GM21447 (cell line): ENCODE data around the gene NDUFS6.
"Not testable (repeated sequence)": the region's sequence is repeated elsewhere in the genome, so short reads cannot be mapped to it uniquely, and the experiment has no call there.

ENCODE experiments used
- ATAC-seq: cut with Tn5 transposase; IDR thresholded peaks from one replicate; pipeline ENCODE4 v1.9.1; 2021; ENCODE audit not compliant: unreplicated experiment

NDUFS6 gene

GRCh38 chr5:1781726-1782384 lies 19.4 kb upstream of the NDUFS6 start:
- ATAC-seq, result no peak

DNA sequence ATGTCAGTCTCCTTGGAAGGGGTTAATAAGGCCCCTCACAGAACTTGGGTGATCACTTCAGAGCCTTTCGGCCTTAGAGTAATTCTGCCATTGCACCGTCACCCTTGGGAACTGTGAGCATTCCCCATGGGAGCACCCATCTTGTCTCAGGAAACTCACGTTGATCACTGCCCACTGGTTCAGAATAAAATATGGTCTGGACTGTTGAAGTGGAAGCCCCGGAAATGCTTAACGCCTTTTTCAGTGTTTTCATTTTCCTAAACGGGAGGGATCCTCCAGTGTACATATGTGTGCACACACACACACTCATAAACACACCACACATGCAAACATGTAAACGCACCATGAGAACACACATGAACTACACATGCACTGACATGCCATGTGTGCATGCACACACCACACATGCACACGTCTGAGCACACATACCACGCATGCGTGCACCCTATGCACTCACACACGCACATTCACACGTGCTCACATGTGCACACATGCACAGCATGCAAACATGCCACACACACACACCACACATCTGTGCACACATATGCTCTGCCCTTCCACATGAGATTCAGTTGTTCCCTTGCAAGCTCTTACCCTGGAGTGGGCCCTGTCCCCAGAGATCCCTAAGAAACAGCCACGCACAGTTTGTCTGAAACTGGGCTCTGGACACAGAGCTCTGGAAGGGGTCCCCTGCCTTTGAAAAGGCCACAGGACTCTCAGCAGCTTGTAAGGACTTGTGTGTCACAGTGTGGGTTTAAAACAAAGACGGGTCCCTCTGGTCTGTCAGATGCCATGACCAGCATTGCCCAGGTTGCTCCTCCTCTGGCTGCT lies 18.6 kb upstream of the NDUFS6 start:
- ATAC-seq, result peak; percentile 14

GRCh38 chr5:1783216-1783554 lies 18.0 kb upstream of the NDUFS6 start:
- peak; percentile 71 for ATAC-seq

- ATAC-seq, result no peak
Measured at GRCh38 chr5:1784197-1785050, 16.8 kb upstream of the NDUFS6 start.

DNA sequence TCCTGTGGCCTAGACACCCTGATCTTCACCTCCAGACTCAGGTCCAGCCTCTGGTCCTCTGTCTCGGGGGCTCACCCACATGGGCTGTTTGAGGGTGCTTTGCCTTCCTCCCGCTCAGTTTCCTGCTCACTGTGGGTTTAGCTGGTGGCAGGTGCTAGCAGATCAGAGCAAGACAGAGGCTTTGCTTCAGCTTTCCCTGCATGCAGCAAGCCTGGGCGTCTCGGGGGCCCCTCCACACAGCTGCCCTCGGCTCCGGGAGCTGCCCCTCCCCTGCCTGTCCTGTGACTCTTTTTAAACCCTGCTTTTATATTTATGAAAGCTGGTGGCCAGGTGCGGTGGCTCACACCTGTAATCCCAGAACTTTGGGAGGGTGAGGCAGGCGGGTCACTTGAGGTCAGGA lies 16.1 kb upstream of the NDUFS6 start:
- no peak for ATAC-seq

DNA sequence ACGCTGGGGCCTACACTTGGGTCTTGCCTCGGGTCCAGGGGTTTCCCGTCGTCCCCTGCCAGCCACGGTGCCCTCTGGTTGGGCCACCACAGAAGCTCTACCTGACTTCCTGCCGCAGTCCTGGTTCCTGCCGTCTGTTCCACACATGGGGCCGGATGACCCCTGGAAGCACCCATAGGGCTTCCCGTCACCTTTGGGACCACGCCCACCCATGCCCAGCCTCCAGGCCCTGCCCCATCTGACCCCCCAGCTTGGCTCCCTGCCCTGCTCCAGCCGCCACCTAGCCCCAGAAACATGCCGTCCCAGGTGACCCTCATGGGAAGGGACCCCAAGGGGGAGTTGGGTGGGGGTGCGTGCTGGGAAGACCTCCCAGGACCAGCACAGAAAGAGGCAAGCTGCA lies 15.2 kb upstream of the NDUFS6 start:
- no peak for ATAC-seq

DNA sequence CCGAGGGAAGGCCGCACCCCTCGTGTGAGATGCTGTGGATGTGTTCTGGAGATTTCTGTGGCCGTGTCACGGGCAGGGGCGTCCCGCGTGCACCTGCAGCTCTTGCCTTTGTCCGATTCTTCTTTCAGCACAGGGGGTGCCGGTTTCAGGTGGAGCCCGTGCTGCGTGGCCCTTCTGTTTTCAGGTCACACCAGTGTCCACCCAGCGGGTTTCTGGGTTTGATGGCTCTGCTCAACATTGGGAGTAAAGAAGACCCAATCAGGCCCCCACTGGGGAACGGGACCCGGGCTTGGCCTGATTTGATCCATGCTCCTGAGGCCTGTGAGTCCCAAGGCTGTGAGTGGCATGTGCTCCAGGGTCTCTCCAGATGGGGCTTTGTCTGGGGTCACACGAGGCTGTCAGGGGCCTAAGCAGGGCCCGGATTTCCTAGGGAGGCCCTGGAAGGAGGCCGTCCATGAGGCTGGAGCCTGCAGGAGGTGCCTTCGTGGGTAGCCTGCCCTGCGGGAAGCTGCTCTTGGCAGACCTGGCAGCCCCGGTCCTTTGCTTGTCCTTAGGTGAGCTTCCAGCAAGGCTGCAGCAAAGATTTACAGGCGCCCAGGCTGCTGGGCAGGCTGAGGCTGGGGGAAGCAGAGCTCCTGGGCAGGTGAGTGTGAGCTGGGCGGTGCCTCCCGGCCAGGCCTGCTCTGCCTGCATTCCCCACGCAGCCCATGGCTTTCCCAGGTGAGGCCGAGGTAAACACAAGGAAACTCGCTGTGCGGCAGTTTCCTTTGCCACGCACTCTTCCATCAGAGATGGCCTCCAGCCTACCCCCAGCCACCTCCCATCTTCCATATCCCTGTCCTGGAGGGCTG lies 14.4 kb upstream of the NDUFS6 start:
- no peak for ATAC-seq

DNA sequence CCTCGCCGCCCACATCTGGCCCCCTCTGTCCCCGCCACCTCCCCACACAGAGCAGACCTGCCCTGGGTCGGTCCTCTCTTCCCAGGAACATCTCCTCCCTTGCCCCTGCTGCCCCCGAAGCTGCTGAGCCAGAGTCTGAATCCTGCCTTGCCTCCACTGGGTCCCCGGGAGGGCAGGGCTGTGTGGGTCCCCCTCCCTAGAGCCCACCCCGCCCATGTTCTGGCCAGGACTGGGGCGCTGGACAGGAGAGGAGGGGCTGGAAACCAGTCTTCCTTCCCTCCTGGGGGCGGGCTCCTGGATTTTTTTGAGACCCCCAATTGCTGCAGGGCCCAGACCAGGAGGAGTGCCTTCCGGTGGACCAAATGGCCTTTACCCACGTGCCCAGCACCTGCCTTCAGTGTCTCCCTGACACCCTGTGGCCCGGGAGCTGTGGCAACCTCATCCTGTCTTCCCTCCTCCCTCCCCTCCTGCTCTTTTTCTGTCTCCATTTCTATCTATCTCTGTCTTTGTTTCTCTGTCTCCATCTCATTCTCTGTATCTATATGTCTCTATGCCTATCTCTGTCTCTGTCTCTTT lies 13.6 kb upstream of the NDUFS6 start:
- no peak for ATAC-seq

DNA sequence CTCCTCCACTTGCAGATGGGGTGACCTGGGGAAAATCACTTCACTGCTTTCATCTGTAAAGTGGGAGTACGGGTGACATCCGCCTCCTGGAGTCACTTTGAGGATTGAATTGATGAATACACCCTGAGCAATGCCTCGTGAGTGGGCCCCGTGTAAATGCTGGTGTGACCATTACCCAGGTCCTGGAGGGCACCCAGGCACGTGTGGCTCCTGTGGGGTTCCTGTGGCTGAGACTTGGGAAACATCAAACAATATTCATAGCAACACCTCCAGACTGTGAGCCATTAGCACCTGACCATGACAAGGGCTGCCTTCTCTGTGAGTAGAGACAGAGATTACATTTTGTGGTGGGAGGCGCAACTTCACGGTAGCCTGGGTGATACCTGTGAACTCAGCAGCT lies 13.0 kb upstream of the NDUFS6 start:
- ATAC-seq, result no peak

GRCh38 chr5:1788828-1789227 lies 12.4 kb upstream of the NDUFS6 start:
- no peak for ATAC-seq

GRCh38 chr5:1789438-1789833 lies 11.8 kb upstream of the NDUFS6 start:
- ATAC-seq, result not testable (repeated sequence)

DNA sequence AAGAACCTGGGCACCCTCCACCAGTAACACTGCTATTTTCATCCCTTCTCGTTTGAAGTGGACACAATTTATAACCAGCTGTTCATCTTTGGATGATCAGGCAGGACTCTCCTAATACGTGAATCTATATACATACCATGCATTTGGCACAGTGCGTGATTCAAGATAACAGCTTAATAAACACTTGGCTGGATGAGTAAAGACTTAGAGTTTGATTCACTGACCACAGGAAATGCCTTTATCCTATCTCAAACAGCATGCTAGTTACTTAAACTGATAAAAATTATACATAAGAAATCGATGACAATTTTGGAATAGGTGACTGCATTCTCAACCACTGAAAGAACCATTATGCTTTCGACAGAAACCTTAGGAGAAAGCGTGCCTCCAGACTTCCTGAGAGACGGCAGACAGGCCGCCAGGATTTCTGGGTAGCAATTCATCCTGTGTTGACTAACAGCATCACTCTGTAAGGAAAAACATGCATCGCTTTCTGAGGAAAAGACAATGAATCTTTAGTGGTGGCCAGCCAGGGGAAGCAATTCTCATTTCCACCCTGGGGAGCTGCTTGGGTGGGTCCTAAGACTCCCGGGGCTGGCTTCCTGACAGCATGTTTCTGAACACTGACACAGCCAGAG lies 11.3 kb upstream of the NDUFS6 start:
- ATAC-seq, result no peak

- ATAC-seq, result no peak
Measured at GRCh38 chr5:1791176-1791575, 10.0 kb upstream of the NDUFS6 start.

DNA sequence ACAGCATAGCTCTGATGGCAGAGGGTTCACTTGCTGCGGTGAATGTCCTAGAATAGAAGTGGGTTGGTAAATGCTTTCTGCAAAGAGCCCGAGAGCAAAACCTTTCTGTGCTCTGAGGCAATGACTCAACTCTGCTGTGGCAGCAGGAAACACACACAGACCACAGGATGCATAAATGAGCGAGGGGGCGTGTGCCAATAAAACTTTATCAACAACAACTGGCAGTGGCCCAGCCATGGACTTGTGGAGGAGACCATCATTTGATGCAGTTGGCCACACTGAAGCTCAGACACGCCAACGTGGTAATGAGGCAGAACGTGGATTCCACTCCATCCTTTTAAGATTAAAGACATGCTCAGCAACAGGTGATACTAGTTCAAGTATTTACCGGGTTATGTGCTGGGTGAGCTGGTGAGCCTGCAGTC lies 8.4 kb upstream of the NDUFS6 start:
- peak; percentile 95 for ATAC-seq

- no peak for ATAC-seq
Measured at GRCh38 chr5:1793301-1793740, 7.9 kb upstream of the NDUFS6 start.

DNA sequence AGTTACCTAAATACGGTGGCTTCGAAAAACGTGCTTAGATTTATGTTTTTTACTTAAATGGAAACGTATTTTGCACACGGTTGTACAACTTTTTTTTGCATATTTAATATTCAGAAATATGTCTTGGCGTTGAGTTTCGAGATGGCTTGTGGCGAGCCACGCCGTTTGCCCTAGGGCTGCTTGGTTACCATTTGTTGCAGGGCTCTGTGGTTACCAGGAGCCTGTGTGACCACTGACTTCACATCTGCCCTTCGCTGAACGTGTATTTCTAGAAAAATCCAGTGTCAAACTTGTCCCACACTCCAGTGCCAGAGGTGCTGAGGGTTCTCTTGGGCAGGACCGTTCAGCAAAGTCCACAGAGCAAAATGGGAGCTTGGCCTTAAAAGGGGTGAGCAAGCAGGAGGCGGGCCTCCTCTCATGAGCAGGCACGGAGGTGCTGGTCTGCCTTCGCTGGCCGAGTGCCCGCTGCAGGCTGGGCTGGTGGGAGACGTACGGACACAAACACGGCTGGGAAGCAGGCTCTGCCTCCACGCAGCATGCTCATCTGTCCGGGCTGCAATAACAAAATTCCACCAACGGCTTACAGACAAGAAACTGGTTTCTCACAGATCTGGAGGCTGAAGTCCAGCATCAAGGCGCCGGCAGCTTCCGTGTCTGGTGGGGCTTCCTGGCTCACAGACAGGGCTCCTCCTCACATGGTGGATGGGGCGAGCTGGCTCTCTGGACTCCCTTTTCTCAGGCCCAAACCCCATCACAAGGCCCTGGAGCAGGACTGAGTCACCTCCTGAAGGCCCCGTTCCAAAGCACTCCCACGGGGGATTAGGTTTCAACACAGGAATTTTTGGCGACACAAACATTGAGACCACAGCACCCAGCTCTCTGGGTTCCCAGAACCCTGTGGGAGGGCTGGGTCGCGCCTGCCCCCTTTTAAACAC lies 7.0 kb upstream of the NDUFS6 start:
- no peak for ATAC-seq

- no peak for ATAC-seq
Measured at GRCh38 chr5:1794901-1795290, 6.3 kb upstream of the NDUFS6 start.

- no peak for ATAC-seq
Measured at GRCh38 chr5:1795506-1795905, 5.7 kb upstream of the NDUFS6 start.

DNA sequence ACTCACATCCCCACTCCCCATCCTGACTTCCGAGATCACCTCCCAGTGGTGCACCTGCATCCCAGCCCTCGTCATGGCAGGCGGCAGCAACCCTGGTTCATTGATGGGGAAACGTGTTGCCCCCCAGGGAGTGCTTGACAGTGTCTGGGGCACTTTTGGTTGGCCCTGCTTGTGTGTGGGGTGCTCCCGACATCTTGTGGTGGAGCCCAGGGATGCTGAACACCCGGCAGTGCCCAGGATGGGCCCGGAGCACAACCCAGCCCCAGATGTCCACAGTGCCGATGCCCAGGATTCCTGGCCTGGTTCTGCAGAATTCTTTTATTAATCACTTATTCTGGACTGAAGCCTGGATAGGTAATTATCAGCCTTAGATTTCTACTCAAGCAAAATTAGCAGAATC lies 5.3 kb upstream of the NDUFS6 start:
- no peak for ATAC-seq
